GDM1 (cell line): ENCODE results near the gene OR6A2.
"Not testable (repeated sequence)": the region's sequence is repeated elsewhere in the genome, so short reads cannot be mapped to it uniquely, and the experiment has no call there.

Source experiments
- DNase-seq: peaks from one replicate; lab custom pipeline; 2025; lab: John Stamatoyannopoulos, UW

OR6A2 gene

GRCh38 chr11:6799402-6799801, at the start of gene OR6A2:
Gene OR6A2, minus strand, starts transcription at chr11:6799689. Its CDS starts 3,981 bp downstream, at chr11:6795708.
- DNase-seq, result no peak

- no peak for DNase-seq
Observed at GRCh38 chr11:6845383-6845782, 45.9 kb upstream of the OR6A2 start, which contains the start of gene OR10A5. Gene OR10A5, plus strand, starts transcription at chr11:6845683. Its CDS starts 0 bp downstream, at chr11:6845683.

GRCh38 chr11:6844356-6844755, 44.9 kb upstream of the OR6A2 start:
- no peak for DNase-seq

- DNase-seq, result no peak
Observed at GRCh38 chr11:6843670-6844069, 44.2 kb upstream of the OR6A2 start.

DNA sequence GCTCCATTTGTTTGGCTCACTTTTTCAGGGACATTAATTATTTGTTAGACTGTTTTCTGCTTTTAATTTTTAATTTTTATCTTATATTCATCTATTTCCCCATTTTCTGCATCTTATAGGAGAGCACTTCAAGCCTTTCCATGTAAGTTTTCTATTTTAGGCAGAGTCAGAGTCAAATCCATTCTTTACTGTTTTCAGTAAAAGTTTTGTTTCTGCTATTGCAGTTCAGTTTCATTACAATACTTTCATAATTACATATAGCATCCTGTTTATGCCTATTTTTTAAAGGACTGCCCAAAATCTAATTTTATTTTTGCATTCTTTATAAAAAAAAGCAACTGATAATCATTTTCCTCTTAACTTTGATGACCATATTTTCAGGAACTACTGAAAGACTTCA, 42.2 kb upstream of the OR6A2 start:
- DNase-seq, result no peak

- no peak for DNase-seq
Observed at GRCh38 chr11:6834021-6834420, 34.5 kb upstream of the OR6A2 start.

GRCh38 chr11:6833356-6833755, 33.9 kb upstream of the OR6A2 start:
- no peak for DNase-seq

- DNase-seq, result no peak
Observed at GRCh38 chr11:6828103-6828502, 28.6 kb upstream of the OR6A2 start.

DNA sequence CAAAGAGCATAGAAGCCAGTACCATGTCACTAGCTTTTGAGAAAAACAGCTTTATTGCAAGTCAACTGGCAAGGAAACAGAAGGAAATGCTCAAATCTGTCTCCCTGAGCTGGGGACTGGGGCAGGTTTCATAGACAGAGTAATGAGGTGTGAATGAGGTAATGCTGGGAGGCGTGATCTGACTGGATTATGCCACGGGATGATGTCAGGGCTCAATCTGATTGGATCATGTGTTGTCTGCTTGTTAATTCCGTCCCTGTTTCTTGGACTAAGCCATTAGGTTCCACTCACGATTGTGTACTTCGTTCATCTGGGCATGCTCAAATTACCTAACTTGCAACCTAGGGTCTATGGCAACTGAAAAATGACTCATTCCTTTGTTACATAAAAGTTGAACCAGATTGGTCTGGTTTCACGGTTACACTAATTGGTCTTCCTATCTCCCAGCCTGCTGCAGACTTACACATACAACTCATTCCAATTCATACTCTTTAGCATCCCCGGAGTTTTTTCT, 25.8 kb upstream of the OR6A2 start:
- DNase-seq, result no peak

DNA sequence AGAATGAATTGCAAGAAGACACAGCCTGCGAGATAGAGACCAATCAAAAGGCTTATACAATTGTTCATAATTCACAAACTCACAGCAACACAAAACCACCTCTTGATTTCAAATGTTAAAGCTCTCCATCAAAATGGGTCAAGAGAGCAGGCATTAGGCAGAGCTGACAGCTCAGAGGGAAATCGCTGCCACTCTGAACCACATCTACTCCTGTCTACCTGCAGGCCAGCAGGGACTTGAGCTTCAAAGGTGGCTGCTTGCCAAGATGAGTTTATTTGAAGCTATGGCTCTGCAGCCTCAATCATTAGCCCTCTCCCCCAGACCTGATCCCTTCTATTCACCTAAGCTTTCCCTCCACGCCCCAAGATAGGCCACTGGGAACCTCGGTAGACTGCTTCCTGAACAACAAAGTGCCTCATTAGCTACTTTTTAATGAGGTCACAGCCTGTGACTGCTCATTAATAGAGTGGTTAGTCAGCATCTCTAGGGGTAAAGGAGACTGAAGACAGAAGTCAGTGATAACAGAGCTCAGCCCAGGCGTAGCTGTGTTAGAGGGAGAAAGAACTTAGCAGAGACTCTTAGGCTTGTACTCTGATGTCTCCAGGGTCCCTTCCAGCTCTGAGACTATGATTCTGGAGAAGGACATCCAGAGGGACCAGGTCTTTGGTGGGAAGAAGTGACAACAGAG, 24.8 kb upstream of the OR6A2 start:
- DNase-seq, result no peak

GRCh38 chr11:6818967-6819366, 19.5 kb upstream of the OR6A2 start:
- DNase-seq, result no peak

- no peak for DNase-seq
Observed at GRCh38 chr11:6817694-6818093, 18.2 kb upstream of the OR6A2 start.

DNA sequence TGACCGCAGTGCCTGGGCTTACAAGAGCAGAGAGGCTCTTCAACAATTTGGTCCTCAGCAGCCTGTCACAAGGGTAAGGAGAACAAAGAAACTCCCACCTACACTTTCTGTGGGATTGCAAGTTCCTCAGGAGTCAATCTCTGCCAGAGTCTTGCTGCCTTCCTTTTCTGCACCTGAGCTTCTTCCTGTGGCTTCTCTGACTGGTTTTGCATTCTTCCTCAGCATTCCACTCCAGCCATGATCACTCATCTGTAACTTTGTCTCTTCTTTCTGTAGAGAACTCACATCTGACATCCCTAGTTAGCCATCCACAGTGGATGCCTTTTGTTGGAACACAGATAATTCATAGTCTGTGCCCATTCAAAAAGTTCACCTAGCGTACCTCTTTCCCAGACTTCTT, 14.2 kb upstream of the OR6A2 start:
- no peak for DNase-seq

DNA sequence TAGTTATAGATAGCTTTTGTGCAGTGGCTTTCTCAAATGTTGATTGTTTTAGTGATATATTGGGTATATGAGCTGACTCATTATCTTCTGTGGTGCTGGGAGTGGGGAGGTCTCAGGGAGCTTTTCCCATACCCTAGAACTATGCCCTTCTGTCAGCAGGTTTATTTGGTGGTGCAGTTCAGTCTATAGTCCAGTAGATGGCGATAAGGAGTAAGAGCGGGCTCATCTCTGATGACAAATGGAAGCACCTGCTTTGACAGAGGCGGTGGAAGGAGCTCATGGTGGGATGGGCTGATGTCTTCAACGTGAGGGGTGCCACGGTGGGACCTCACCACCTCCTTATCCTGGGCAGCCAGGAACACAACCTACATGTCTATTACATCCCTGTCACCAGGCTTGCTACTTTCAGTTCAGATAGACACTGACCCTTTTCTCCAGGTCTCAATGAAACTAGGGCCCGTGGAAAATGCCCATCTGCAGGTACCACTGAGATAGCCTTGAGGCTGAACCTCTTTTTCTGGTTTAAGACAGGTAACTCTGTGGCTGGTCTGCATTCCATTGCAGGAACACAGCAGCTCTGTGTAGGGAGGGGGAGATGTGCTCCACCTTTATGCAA, 13.0 kb upstream of the OR6A2 start:
- DNase-seq, result no peak

GRCh38 chr11:6801075-6801474, 1.6 kb upstream of the OR6A2 start:
- not testable (repeated sequence) for DNase-seq

GRCh38 chr11:6794639-6795038, 4.8 kb downstream of the OR6A2 start:
- no peak for DNase-seq

- no peak for DNase-seq
Observed at GRCh38 chr11:6790546-6790945, 8.9 kb downstream of the OR6A2 start.

- no peak for DNase-seq
Observed at GRCh38 chr11:6782720-6783119, 16.8 kb downstream of the OR6A2 start, which contains the start of gene OR2AG1. Gene OR2AG1, plus strand, starts transcription at chr11:6783020. Its CDS starts 2,018 bp downstream, at chr11:6785038.

- no peak for DNase-seq
Observed at GRCh38 chr11:6780829-6781228, 18.7 kb downstream of the OR6A2 start.

DNA sequence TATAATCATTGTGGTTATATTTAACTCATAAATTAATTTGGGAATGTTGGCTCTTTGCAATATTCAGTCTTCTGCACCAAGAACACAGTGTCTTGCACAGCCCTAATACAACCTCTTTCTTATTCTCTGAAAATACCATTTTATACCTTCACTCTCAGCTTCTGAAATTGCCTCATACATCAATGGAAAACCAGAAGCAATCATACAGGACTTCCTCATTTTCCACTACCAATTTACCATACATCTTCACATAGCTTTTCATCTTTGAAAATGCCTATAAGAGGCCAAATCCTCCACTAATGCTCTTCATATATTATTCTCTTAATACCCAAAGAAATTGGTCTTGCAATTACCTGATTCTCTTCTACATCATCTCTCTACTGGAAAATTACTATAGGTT, 21.0 kb downstream of the OR6A2 start:
- DNase-seq, result no peak

- no peak for DNase-seq
Observed at GRCh38 chr11:6771926-6772893, 27.3 kb downstream of the OR6A2 start, which contains the start of gene OR2AG2. Gene OR2AG2, minus strand, starts transcription at chr11:6771976. Its CDS starts 3,019 bp downstream, at chr11:6768957.

DNA sequence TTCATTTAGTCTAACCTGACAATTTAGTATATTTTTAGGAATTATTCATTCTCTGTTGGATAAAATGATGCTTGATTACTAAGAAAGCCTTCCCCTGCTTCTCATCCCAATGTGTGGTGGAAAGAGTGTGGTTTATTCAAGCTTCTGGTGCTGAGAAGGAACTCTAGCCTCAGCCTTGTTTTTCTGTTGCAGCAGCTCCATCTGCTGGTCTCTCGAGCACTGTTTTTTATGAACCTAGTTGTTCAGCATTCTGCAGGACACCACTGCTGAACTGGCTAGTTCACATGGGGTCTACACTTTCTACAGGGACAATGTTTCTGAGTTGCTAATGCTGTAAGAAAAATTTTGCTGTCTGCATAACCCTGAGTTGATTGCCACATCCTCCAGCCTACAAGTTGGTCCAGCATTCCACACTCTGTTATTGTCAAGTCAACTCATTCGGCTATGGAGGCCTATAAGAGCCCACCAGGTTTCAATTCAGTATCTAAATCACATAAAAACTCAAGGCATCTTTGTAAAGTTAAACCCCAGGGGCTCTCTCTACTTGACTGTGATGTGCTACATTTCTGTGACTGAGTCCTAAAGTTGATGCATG, 42.0 kb downstream of the OR6A2 start:
- peak; percentile 44 for DNase-seq
